GM23338 (cell line): ENCODE results near the gene BTBD9. TPM values are rescaled to one million over a fixed set of nuclear protein-coding genes. Genes with fewer than 3 reads are reported as not detected.

Experiments used
- ATAC-seq: fragments of 200-7000 bp; cut with Tn5 transposase; 3 replicates; pipeline ENCODE4 v1.9.1; 2020
- DNase-seq: peaks from one replicate; pipeline ENCODE4 v3.0.0-alpha.2; 2015; ENCODE audit warnings: low spot score
- H2AFZ ChIP-seq: fragments of 200-600 bp; sonication (generic); 2 replicates; pipeline ENCODE4 v1.8.0; 2016; ENCODE audit warnings: antibody characterized with exemption, mild to moderate bottlenecking, moderate library complexity
- H3F3A ChIP-seq: fragments of 200-600 bp; sonication (generic); replicated peaks from 2 replicates; pipeline ENCODE4 v1.8.0; 2017; ENCODE audit warnings: antibody characterized with exemption, mixed run types, low read depth
- H3K27ac ChIP-seq: fragments of 200-600 bp; sonication (generic); 2 replicates; pipeline ENCODE4 v1.6.1; 2016; ENCODE audit warnings: low read depth
- H3K27me3 ChIP-seq: fragments of 200-600 bp; sonication (generic); 2 replicates; pipeline ENCODE4 v1.8.0; 2016; ENCODE audit warnings: mild to moderate bottlenecking, mixed run types, moderate library complexity; ENCODE audit not compliant: insufficient read depth
- H3K36me3 ChIP-seq: fragments of 200-600 bp; sonication (generic); 2 replicates; pipeline ENCODE4 v1.8.0; 2016; ENCODE audit warnings: mild to moderate bottlenecking; ENCODE audit not compliant: insufficient read depth
- H3K4me1 ChIP-seq: fragments of 200-600 bp; sonication (generic); 2 replicates; pipeline ENCODE4 v1.8.0; 2016; ENCODE audit warnings: mild to moderate bottlenecking, moderate library complexity; ENCODE audit not compliant: insufficient read depth
- H3K4me2 ChIP-seq: fragments of 200-600 bp; sonication (generic); 2 replicates; pipeline ENCODE4 v1.7.1; 2017; ENCODE audit warnings: mixed run types
- H3K4me3 ChIP-seq: fragments of 200-600 bp; sonication (generic); 2 replicates; pipeline ENCODE4 v1.6.1; 2016; ENCODE audit warnings: mixed run types
- H3K79me2 ChIP-seq: fragments of 200-600 bp; sonication (generic); replicated peaks from 2 replicates; pipeline ENCODE4 v1.8.0; 2017; ENCODE audit warnings: mild to moderate bottlenecking; ENCODE audit not compliant: insufficient read depth
- H3K9me2 ChIP-seq: fragments of 200-600 bp; sonication (generic); 2 replicates; pipeline ENCODE4 v1.8.0; 2017; ENCODE audit not compliant: insufficient read depth
- H4K20me1 ChIP-seq: fragments of 200-600 bp; sonication (generic); replicated peaks from 2 replicates; pipeline ENCODE4 v1.8.0; 2017; ENCODE audit warnings: mild to moderate bottlenecking; ENCODE audit not compliant: insufficient read depth
- H3K27ac Mint-ChIP-seq: 2 replicates; pipeline ENCODE4 v1.8.0; 2020; ENCODE audit warnings: inconsistent platforms, mild to moderate bottlenecking, moderate library complexity, mixed read lengths
- H3K27me3 Mint-ChIP-seq: 3 replicates; pipeline ENCODE4 v1.8.0; 2022; ENCODE audit warnings: low read depth, mild to moderate bottlenecking, moderate library complexity, mixed read lengths, inconsistent platforms; ENCODE audit not compliant: insufficient read depth, poor library complexity
- H3K36me3 Mint-ChIP-seq: 3 replicates; pipeline ENCODE4 v1.8.0; 2021; ENCODE audit warnings: low read depth, mild to moderate bottlenecking, inconsistent platforms, moderate library complexity, mixed read lengths
- H3K4me1 Mint-ChIP-seq: 3 replicates; pipeline ENCODE4 v1.8.0; 2020; ENCODE audit warnings: mild to moderate bottlenecking, inconsistent platforms, mixed read lengths
- H3K4me3 Mint-ChIP-seq: 3 replicates; pipeline ENCODE4 v1.8.0; 2021; ENCODE audit warnings: moderate library complexity, mild to moderate bottlenecking, inconsistent platforms, mixed read lengths
- H3K9me3 Mint-ChIP-seq: 3 replicates; pipeline ENCODE4 v1.8.0; 2020; ENCODE audit warnings: moderate library complexity, mild to moderate bottlenecking, inconsistent platforms, mixed read lengths
- CREB1 ChIP-seq: fragments of 250-450 bp; sonication (Bioruptor Pico); IDR thresholded peaks from 2 replicates; pipeline ENCODE4 v1.5.0; 2020; ENCODE audit warnings: low read depth, mild to moderate bottlenecking, moderate library complexity
- CTCF ChIP-seq, 2 experiments: fragments of 200-600 bp in 1 of 2; sonication (generic) in 1 of 2; conservative IDR thresholded peaks; 2 replicates each; pipeline versions ENCODE4 v1.5.1 to v1.6.1; 2016 to 2017; ENCODE audit warnings: antibody characterized with exemption in 2 of 2, low read depth in 2 of 2, mild to moderate bottlenecking in 2 of 2, moderate library complexity in 1 of 2
- ETS1 ChIP-seq: IDR thresholded peaks from 2 replicates; pipeline ENCODE4 v1.6.1; 2016; ENCODE audit warnings: antibody characterized with exemption
- EZH2 ChIP-seq: fragments of 200-600 bp; sonication (generic); IDR thresholded peaks from one replicate; pipeline ENCODE4 v1.8.0; 2017; ENCODE audit warnings: antibody characterized with exemption, mild to moderate bottlenecking, low read depth; ENCODE audit not compliant: unreplicated experiment
- EZH2phosphoT487 ChIP-seq: fragments of 200-600 bp; sonication (generic); IDR thresholded peaks from one replicate; pipeline ENCODE4 v1.8.1; 2018; ENCODE audit warnings: antibody characterized with exemption; ENCODE audit not compliant: unreplicated experiment
- JUNB ChIP-seq: IDR thresholded peaks from one replicate; pipeline ENCODE4 v1.6.1; 2016; ENCODE audit warnings: antibody characterized with exemption; ENCODE audit not compliant: unreplicated experiment
- NANOG ChIP-seq: IDR thresholded peaks from 2 replicates; pipeline ENCODE4 v1.6.1; 2016; ENCODE audit warnings: antibody characterized with exemption, borderline replicate concordance
- POLR2AphosphoS5 ChIP-seq: IDR thresholded peaks from 2 replicates; pipeline ENCODE4 v1.6.1; 2016; ENCODE audit warnings: antibody characterized with exemption, low read depth
- REST ChIP-seq: IDR thresholded peaks from one replicate; pipeline ENCODE4 v1.6.1; 2018; ENCODE audit warnings: antibody characterized with exemption; ENCODE audit not compliant: unreplicated experiment
- STAT1 ChIP-seq: IDR thresholded peaks from one replicate; pipeline ENCODE4 v1.6.1; 2016; ENCODE audit warnings: antibody characterized with exemption; ENCODE audit not compliant: unreplicated experiment
- ZNF331 ChIP-seq: fragments of 250-450 bp; sonication (Bioruptor Pico); IDR thresholded peaks from 2 replicates; pipeline ENCODE4 v1.5.0; 2020; ENCODE audit warnings: low read depth, mild to moderate bottlenecking, moderate library complexity
- polyA plus RNA-seq: library from polyadenylated mRNA; unstranded; fragments of >200 nt; fragmentation: Nextera tagmentation; extraction: Ambion mirVana; gene quantifications from 2 replicates; pipeline ENCODE4 v1.2.1, GENCODE V29; 2016
- total RNA-seq: library from RNA; depleted of rRNA; stranded (reverse); fragments of >200 nt; shearing (Covaris generic); gene quantifications from 2 replicates; pipeline ENCODE4 v1.2.3, GENCODE V29; 2014

The BTBD9 gene
- total and polyA plus RNA-seq, 2 experiments from 2014 or later = 4.2 to 5.3 TPM

GRCh38 chr6:38549795-38550194 is 89.9 kb downstream of the BTBD9 start (continued):
- TF ChIP-seq REST (no peak), CREB1 (CRISPR knock-in tag) (no peak), NANOG (no peak), ETS1 (no peak), POLR2AphosphoS5 (no peak), EZH2phosphoT487 (no peak), ZNF331 (CRISPR knock-in tag) (no peak), CTCF (conservative IDR thresholded peaks at IDR 0.05; ENCODE audit: low read depth in 2 of 2) (no peak)

GRCh38 chr6:38549180-38549579 is 90.5 kb downstream of the BTBD9 start:
- Histone ChIP-seq H4K20me1 (no peaks in the 10 kb centered on the region), H3F3A (no peaks in the 10 kb centered on the region), H3K36me3 (no peaks in the 10 kb centered on the region), H3K27ac (no peak overlapping the region), H3K79me2 (no peaks in the 10 kb centered on the region), H3K4me2 (no peak overlapping the region), H3K4me3 (no peak overlapping the region), H3K4me1 (no peaks in the 10 kb centered on the region), H2AFZ (no peak overlapping the region), H3K9me2 (no peaks in the 10 kb centered on the region), H3K27me3 (no peaks in the 10 kb centered on the region)
- Mint-ChIP-seq H3K27ac (no peak overlapping the region), H3K9me3 (no peaks in the 10 kb centered on the region; the same call in 2 of the 3 replicates), H3K4me1 (no peaks in the 10 kb centered on the region), H3K4me3 (no peak overlapping the region), H3K27me3 (no peaks in the 10 kb centered on the region), H3K36me3 (no peaks in the 10 kb centered on the region; the same call in 2 of the 3 replicates)
- ATAC-seq (no peak), DNase-seq (no peak)
- TF ChIP-seq POLR2AphosphoS5 (no peak), EZH2 (no peak), REST (no peak), CREB1 (CRISPR knock-in tag) (no peak), STAT1 (no peak), ZNF331 (CRISPR knock-in tag) (no peak), CTCF (conservative IDR thresholded peaks at IDR 0.05; ENCODE audit: low read depth in 2 of 2) (no peak), JUNB (no peak), ETS1 (no peak)
